Astrocyte (in vitro differentiated cells and primary cell): ENCODE measurements around the gene ANKRD1. TPM values are rescaled to one million over a fixed set of nuclear protein-coding genes. Genes with fewer than 3 reads are reported as not detected.

ENCODE experiments used
- DNase-seq: peaks from one replicate; pipeline ENCODE4 v3.0.0-alpha.2; 2010; ENCODE audit warnings: low read depth
- FAIRE-seq: peaks from 2 replicates; lab custom pipeline; 2011; peaks lifted over from hg19 to GRCh38; lab: Jason Lieb, UNC
- H2AFZ ChIP-seq: 2 replicates; pipeline ENCODE4 v1.6.0; 2012; ENCODE audit warnings: low read depth, low read length, inconsistent platforms
- H3K27ac ChIP-seq: 2 replicates; pipeline ENCODE4 v1.5.1; 2011; ENCODE audit warnings: low read depth, low read length, inconsistent platforms
- H3K27me3 ChIP-seq: 2 replicates; pipeline ENCODE4 v1.6.0; 2011; ENCODE audit warnings: low read length, inconsistent platforms; ENCODE audit not compliant: insufficient read depth
- H3K36me3 ChIP-seq: 2 replicates; pipeline ENCODE4 v1.5.1; 2011; ENCODE audit warnings: low read length, inconsistent platforms; ENCODE audit not compliant: insufficient read depth
- H3K4me1 ChIP-seq: 2 replicates; pipeline ENCODE4 v1.5.1; 2011; ENCODE audit warnings: low read length, inconsistent platforms; ENCODE audit not compliant: insufficient read depth
- H3K4me2 ChIP-seq: 2 replicates; pipeline ENCODE4 v1.6.0; 2012; ENCODE audit warnings: low read length, inconsistent platforms
- H3K4me3 ChIP-seq: 2 replicates; pipeline ENCODE4 v1.5.1; 2011; ENCODE audit warnings: low read depth, mild to moderate bottlenecking, low read length, inconsistent platforms; ENCODE audit not compliant: insufficient read depth
- H3K79me2 ChIP-seq: 2 replicates; pipeline ENCODE4 v1.6.0; 2012; ENCODE audit warnings: mild to moderate bottlenecking, low read length, inconsistent platforms; ENCODE audit not compliant: insufficient read depth
- H3K9ac ChIP-seq: 2 replicates; pipeline ENCODE4 v1.6.0; 2012; ENCODE audit warnings: mild to moderate bottlenecking, low read length, inconsistent platforms
- H3K9me3 ChIP-seq: 2 replicates; pipeline ENCODE4 v1.5.1; 2012; ENCODE audit warnings: low read depth, mild to moderate bottlenecking, low read length, inconsistent platforms; ENCODE audit not compliant: insufficient read depth
- H4K20me1 ChIP-seq: 2 replicates; pipeline ENCODE4 v1.6.0; 2012; ENCODE audit warnings: low read length, inconsistent platforms; ENCODE audit not compliant: insufficient read depth
- H3K27ac Mint-ChIP-seq: one replicate; pipeline ENCODE4 v1.8.0; 2021; ENCODE audit warnings: mild to moderate bottlenecking, mixed read lengths; ENCODE audit not compliant: unreplicated experiment
- H3K27me3 Mint-ChIP-seq: one replicate; pipeline ENCODE4 v1.8.0; 2021; ENCODE audit warnings: low read depth, mixed read lengths; ENCODE audit not compliant: unreplicated experiment
- H3K36me3 Mint-ChIP-seq: one replicate; pipeline ENCODE4 v1.8.0; 2021; ENCODE audit warnings: low read depth, mixed read lengths; ENCODE audit not compliant: unreplicated experiment
- H3K4me1 Mint-ChIP-seq: one replicate; pipeline ENCODE4 v1.8.0; 2021; ENCODE audit warnings: low read depth, mixed read lengths; ENCODE audit not compliant: unreplicated experiment
- H3K4me3 Mint-ChIP-seq: one replicate; pipeline ENCODE4 v1.8.0; 2021; ENCODE audit warnings: mild to moderate bottlenecking, moderate library complexity, mixed read lengths; ENCODE audit not compliant: unreplicated experiment
- H3K9me3 Mint-ChIP-seq: one replicate; pipeline ENCODE4 v1.8.0; 2021; ENCODE audit warnings: mild to moderate bottlenecking, mixed read lengths; ENCODE audit not compliant: unreplicated experiment
- CTCF ChIP-seq: IDR thresholded peaks from 2 replicates; pipeline ENCODE4 v1.5.1; 2011; ENCODE audit warnings: low read depth, mild to moderate bottlenecking, inconsistent platforms, low read length, moderate library complexity; ENCODE audit not compliant: insufficient read depth
- EZH2 ChIP-seq: IDR thresholded peaks from 2 replicates; pipeline ENCODE4 v1.6.1; 2012; ENCODE audit warnings: mild to moderate bottlenecking, low read length, inconsistent platforms; ENCODE audit not compliant: insufficient read depth
- total RNA-seq: library from RNA; stranded (reverse); gene quantifications from 2 replicates; pipeline ENCODE4 v1.2.1, GENCODE V29; 2021

The ANKRD1 gene
- total RNA-seq, 1 donor from 2014 or later: 913 TPM

GRCh38 chr10:90915766-90916075 is 5.2 kb downstream of the ANKRD1 start:
- H3K27ac Mint-ChIP-seq: peak overlapping the region; percentile 89
- TF ChIP-seq CTCF (no peak), EZH2 (no peak)
- H3K36me3 Mint-ChIP-seq: peaks cover 12% of the 10 kb centered on the region
- no peak for FAIRE-seq
- peaks cover 13% of the 10 kb centered on the region for H3K4me1 Mint-ChIP-seq
- no peak overlapping the region for H3K4me2 ChIP-seq
- H3K9me3 Mint-ChIP-seq: no peaks in the 10 kb centered on the region
- no peak for DNase-seq
- H3K4me3 Mint-ChIP-seq: peak overlapping the region; percentile 72
- no peaks in the 10 kb centered on the region for H3K9me3 ChIP-seq
- H3K4me1 ChIP-seq: peaks cover 8% of the 10 kb centered on the region
- no peak overlapping the region for H3K27ac ChIP-seq
- H2AFZ ChIP-seq: no peak overlapping the region
- no peaks in the 10 kb centered on the region for H3K27me3 Mint-ChIP-seq
- no peak overlapping the region for H3K9ac ChIP-seq
- no peak overlapping the region for H3K4me3 ChIP-seq
- H3K36me3 ChIP-seq: peaks cover 5% of the 10 kb centered on the region
- no peaks in the 10 kb centered on the region for H4K20me1 ChIP-seq
- H3K27me3 ChIP-seq: no peaks in the 10 kb centered on the region
- H3K79me2 ChIP-seq: peaks cover 12% of the 10 kb centered on the region

- no peak for DNase-seq
- Mint-ChIP-seq H3K9me3 (no peaks in the 10 kb centered on the region), H3K27ac (peak overlapping the region; percentile 89), H3K36me3 (peaks cover 12% of the 10 kb centered on the region), H3K4me1 (peaks cover 13% of the 10 kb centered on the region), H3K27me3 (no peaks in the 10 kb centered on the region), H3K4me3 (peak overlapping the region; percentile 72)
- TF ChIP-seq CTCF: no peak
- no peak for TF ChIP-seq EZH2
- Histone ChIP-seq H2AFZ (no peak overlapping the region), H3K4me3 (no peak overlapping the region), H4K20me1 (no peaks in the 10 kb centered on the region), H3K27me3 (no peaks in the 10 kb centered on the region), H3K4me1 (peaks cover 3% of the 10 kb centered on the region), H3K4me2 (no peak overlapping the region), H3K36me3 (peaks cover 5% of the 10 kb centered on the region), H3K9me3 (no peaks in the 10 kb centered on the region), H3K27ac (no peak overlapping the region), H3K79me2 (peaks cover 9% of the 10 kb centered on the region), H3K9ac (no peak overlapping the region)
- FAIRE-seq: no peak
Observed at GRCh38 chr10:90914992-90915765, 5.7 kb downstream of the ANKRD1 start.

GRCh38 chr10:90913774-90914420 is 7.0 kb downstream of the ANKRD1 start:
- DNase-seq: no peak
- no peak for FAIRE-seq
- H3K4me1 ChIP-seq: no peaks in the 10 kb centered on the region
- no peak overlapping the region for H3K4me2 ChIP-seq
- peak overlapping the region; percentile 63 for H3K4me3 Mint-ChIP-seq
- no peak overlapping the region for H3K27ac ChIP-seq
- no peaks in the 10 kb centered on the region for H3K79me2 ChIP-seq
- peak overlapping the region; percentile 63 for H3K27ac Mint-ChIP-seq
- peaks cover 7% of the 10 kb centered on the region for H3K36me3 Mint-ChIP-seq
- no peaks in the 10 kb centered on the region for H3K9me3 ChIP-seq
- no peaks in the 10 kb centered on the region for H3K27me3 ChIP-seq
- peaks cover 5% of the 10 kb centered on the region for H3K36me3 ChIP-seq
- H3K4me1 Mint-ChIP-seq: peaks cover 13% of the 10 kb centered on the region
- no peaks in the 10 kb centered on the region for H3K27me3 Mint-ChIP-seq
- H3K9me3 Mint-ChIP-seq: no peaks in the 10 kb centered on the region
- TF ChIP-seq CTCF: no peak
- no peak for TF ChIP-seq EZH2
- H3K4me3 ChIP-seq: no peak overlapping the region
- no peaks in the 10 kb centered on the region for H4K20me1 ChIP-seq
- no peak overlapping the region for H3K9ac ChIP-seq
- H2AFZ ChIP-seq: no peak overlapping the region
